HepG2 (cell line): Measurements from ENCODE around the gene SMIM43. TPM values are rescaled to one million over a fixed set of nuclear protein-coding genes. Genes with fewer than 3 reads are reported as not detected.
A peak's percentile ranks its signal among the peaks of the same experiment; 100 is the strongest.

Experiments used
- ARNT ChIP-seq: fragments of 450-650 bp; IDR thresholded peaks from 2 replicates; pipeline ENCODE4 v1.6.1; 2017
- EED ChIP-seq: sonication (generic); formaldehyde crosslinking; IDR thresholded peaks from 2 replicates; pipeline ENCODE4 v1.5.0; 2020; ENCODE audit warnings: mild to moderate bottlenecking, missing genetic modification reagents
- HCFC1 ChIP-seq: fragments of 150-350 bp; IDR thresholded peaks from 2 replicates; pipeline ENCODE4 v1.6.1; 2014; ENCODE audit warnings: low read depth, low read length
- IRF2 ChIP-seq: IDR thresholded peaks from 2 replicates; pipeline ENCODE4 v1.6.1; 2018; ENCODE audit warnings: missing genetic modification reagents, missing compliant biosample characterization
- KAT2B ChIP-seq: fragments of 150-350 bp; IDR thresholded peaks from 2 replicates; pipeline ENCODE4 v1.6.1; 2014; ENCODE audit warnings: low read depth, low read length, borderline replicate concordance
- KMT2A ChIP-seq: sonication (generic); formaldehyde crosslinking; IDR thresholded peaks from 2 replicates; pipeline ENCODE4 v1.4.0; 2020; ENCODE audit warnings: missing genetic modification reagents
- MXI1 ChIP-seq: IDR thresholded peaks from 3 replicates; pipeline ENCODE4 v1.6.1; 2012; ENCODE audit warnings: low read depth, low read length, inconsistent platforms, borderline replicate concordance
- NPAS2 ChIP-seq: sonication (generic); formaldehyde crosslinking; IDR thresholded peaks from 2 replicates; pipeline ENCODE4 v1.8.0; 2022; ENCODE audit warnings: mild to moderate bottlenecking, missing genetic modification reagents, borderline replicate concordance
- POLR2A ChIP-seq, 2 experiments: IDR thresholded peaks; 2 replicates each; pipeline ENCODE4 v1.6.1; 2011; ENCODE audit warnings: low read depth in 2 of 2, low read length in 2 of 2, mild to moderate bottlenecking in 1 of 2, moderate library complexity in 1 of 2; ENCODE audit not compliant: insufficient read depth in 1 of 2
- POLR2G ChIP-seq: fragments of 200-400 bp; formaldehyde crosslinking; IDR thresholded peaks from 2 replicates; pipeline ENCODE4 v1.6.1; 2018; ENCODE audit warnings: mild to moderate bottlenecking, low read depth, low read length, moderate library complexity
- RXRB ChIP-seq: IDR thresholded peaks from 2 replicates; pipeline ENCODE4 v1.6.1; 2016; ENCODE audit warnings: borderline replicate concordance, missing genetic modification reagents, missing compliant biosample characterization
- SYNCRIP ChIP-seq: fragments of 200-400 bp; formaldehyde crosslinking; IDR thresholded peaks from 2 replicates; pipeline ENCODE4 v1.6.1; 2018; ENCODE audit warnings: mild to moderate bottlenecking, low read depth, low read length; ENCODE audit not compliant: insufficient read depth
- TEAD3 ChIP-seq: optimal IDR thresholded peaks from 2 replicates; pipeline ENCODE3; 2016; ENCODE audit warnings: borderline replicate concordance
- ZFX ChIP-seq: sonication (generic); formaldehyde crosslinking; IDR thresholded peaks from 2 replicates; pipeline ENCODE4 v1.4.0; 2020; ENCODE audit warnings: mild to moderate bottlenecking, low read depth, missing genetic modification reagents, moderate library complexity
- ZNF30 ChIP-seq: sonication (generic); formaldehyde crosslinking; IDR thresholded peaks from 2 replicates; pipeline ENCODE4 v1.5.0; 2020; ENCODE audit warnings: mild to moderate bottlenecking, missing genetic modification reagents
- ZNF550 ChIP-seq: sonication (generic); formaldehyde crosslinking; IDR thresholded peaks from 2 replicates; pipeline ENCODE4 v1.4.0; 2020; ENCODE audit warnings: mild to moderate bottlenecking, missing genetic modification reagents, borderline replicate concordance
- ZNF556 ChIP-seq: sonication (generic); formaldehyde crosslinking; IDR thresholded peaks from 2 replicates; pipeline ENCODE4 v1.4.0; 2020; ENCODE audit warnings: mild to moderate bottlenecking, missing genetic modification reagents, borderline replicate concordance
- ZNF883 ChIP-seq: sonication (generic); formaldehyde crosslinking; IDR thresholded peaks from 2 replicates; pipeline ENCODE4 v1.5.1; 2020; ENCODE audit warnings: mild to moderate bottlenecking, missing genetic modification reagents; ENCODE audit errors: not compliant biosample characterization
- ZSCAN12 ChIP-seq: sonication (generic); formaldehyde crosslinking; IDR thresholded peaks from 2 replicates; pipeline ENCODE4 v1.9.0; 2021; ENCODE audit warnings: mild to moderate bottlenecking, missing genetic modification reagents
- polyA plus RNA-seq, 8 experiments: library from polyadenylated mRNA; depleted of rRNA in 3 of 8; stranded (reverse) in 7 of 8; unstranded in 1 of 8; fragments of >200 nt; fragmentation: Illumina TruSeq in 4 of 8; extraction: Trizol in 4 of 8; gene quantifications; 2 replicates each; pipeline versions ENCODE4 v1.2.1 to v1.2.3, GENCODE V29; 2011 to 2016; ENCODE audit warnings: low read depth in 4 of 8, missing spikeins in 1 of 8, mixed read lengths in 1 of 8; ENCODE audit not compliant: insufficient read depth in 1 of 8
- total RNA-seq, 5 experiments: library from RNA; depleted of rRNA; stranded (reverse); fragments of >200 nt; fragmentation: Illumina TruSeq; extraction: Trizol; gene quantifications; 2 replicates each; pipeline ENCODE4 v1.2.3, GENCODE V29; 2016; ENCODE audit warnings: low read depth in 1 of 5
- TF ChIP-seq, protein P1 (sequence below): IDR thresholded peaks from 2 replicates; pipeline ENCODE4 v1.6.1; 2012; ENCODE audit warnings: low read length, improper control_type of control experiment
- TF ChIP-seq, protein P2 (sequence below): sonication (generic); formaldehyde crosslinking; IDR thresholded peaks from 2 replicates; pipeline ENCODE4 v1.9.0; 2021; ENCODE audit warnings: missing genetic modification reagents, mild to moderate bottlenecking, borderline replicate concordance
- TF ChIP-seq, protein P3 (sequence below): sonication (generic); formaldehyde crosslinking; IDR thresholded peaks from 2 replicates; pipeline ENCODE4 v1.4.0; 2020; ENCODE audit warnings: low read depth, mild to moderate bottlenecking, missing genetic modification reagents
- TF ChIP-seq, protein P4 (sequence below): sonication (generic); formaldehyde crosslinking; IDR thresholded peaks from 2 replicates; pipeline ENCODE4 v1.4.0; 2020; ENCODE audit warnings: mild to moderate bottlenecking, missing genetic modification reagents

SMIM43 gene
- total and polyA plus RNA-seq, 2 of the 13 experiments (the other 11 are each of a cell fraction or from before 2014, with no cell fraction given), result not detected

DNA sequence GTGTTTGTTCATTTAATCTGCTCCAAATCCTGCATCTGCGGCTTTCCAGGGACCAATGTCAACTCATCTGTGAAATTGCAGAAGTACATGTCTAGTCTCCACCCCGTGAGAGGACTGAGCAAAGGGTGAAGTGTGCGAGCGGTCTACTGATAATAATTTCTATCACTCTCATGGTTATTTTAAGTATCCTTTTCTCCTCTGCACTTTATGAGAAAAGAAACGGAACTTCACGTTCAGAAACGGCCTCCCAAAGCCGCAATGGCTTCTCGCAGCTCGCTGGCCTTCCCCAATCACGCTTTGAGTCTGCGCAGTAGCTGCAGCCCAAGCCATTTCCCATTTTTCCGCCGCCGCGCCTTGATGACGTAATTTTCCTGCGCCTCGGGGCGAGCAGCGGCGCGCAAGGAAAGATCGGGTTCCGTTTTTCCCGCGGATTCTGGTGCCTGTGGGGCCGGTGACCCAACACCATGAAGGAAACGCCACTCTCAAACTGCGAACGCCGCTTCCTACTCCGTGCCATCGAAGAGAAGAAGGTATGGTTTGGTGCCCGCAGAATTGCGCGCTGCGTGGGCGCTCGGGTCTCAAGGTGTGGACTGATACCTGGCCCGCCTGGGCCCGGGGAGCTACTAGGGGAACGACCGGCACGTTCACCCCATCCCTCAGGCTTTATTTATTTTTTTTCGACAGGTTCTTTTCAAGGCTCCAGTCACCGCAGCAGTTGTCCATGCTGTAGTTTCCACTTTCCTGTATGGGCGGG, 36.2 kb upstream of the SMIM43 start, which contains the start of gene EXOSC9 (continued):
- TF ChIP-seq POLR2G (peak; percentile 99), ZNF883 (CRISPR knock-in tag) (peak; percentile 83), NPAS2 (CRISPR knock-in tag) (no peak), ZNF30 (no peak), MXI1 (peak; percentile 90; the same call in 2 of the 3 replicates), POLR2A (IDR thresholded peaks at IDR 0.05; ENCODE audit: insufficient read depth in 1 of 2, low read depth in 2 of 2, low read length in 2 of 2) (peak; percentile 88 to 92), RXRB (CRISPR knock-in tag) (peak; percentile 60), ZSCAN12 (CRISPR knock-in tag) (no peak), ARNT (no peak), ZNF550 (CRISPR knock-in tag) (no peak), KMT2A (CRISPR knock-in tag) (peak; percentile 99), SYNCRIP (no peak), ZNF556 (CRISPR knock-in tag) (peak; percentile 50; the same call in 1 of the 2 replicates), IRF2 (CRISPR knock-in tag) (peak; percentile 84), TEAD3 (CRISPR knock-in tag) (peak; percentile 73), ZFX (CRISPR knock-in tag) (peak; percentile 93), EED (peak; percentile 19; the same call in 1 of the 2 replicates), HCFC1 (peak; percentile 72), KAT2B (no peak)
- TF ChIP-seq, protein P1, sequence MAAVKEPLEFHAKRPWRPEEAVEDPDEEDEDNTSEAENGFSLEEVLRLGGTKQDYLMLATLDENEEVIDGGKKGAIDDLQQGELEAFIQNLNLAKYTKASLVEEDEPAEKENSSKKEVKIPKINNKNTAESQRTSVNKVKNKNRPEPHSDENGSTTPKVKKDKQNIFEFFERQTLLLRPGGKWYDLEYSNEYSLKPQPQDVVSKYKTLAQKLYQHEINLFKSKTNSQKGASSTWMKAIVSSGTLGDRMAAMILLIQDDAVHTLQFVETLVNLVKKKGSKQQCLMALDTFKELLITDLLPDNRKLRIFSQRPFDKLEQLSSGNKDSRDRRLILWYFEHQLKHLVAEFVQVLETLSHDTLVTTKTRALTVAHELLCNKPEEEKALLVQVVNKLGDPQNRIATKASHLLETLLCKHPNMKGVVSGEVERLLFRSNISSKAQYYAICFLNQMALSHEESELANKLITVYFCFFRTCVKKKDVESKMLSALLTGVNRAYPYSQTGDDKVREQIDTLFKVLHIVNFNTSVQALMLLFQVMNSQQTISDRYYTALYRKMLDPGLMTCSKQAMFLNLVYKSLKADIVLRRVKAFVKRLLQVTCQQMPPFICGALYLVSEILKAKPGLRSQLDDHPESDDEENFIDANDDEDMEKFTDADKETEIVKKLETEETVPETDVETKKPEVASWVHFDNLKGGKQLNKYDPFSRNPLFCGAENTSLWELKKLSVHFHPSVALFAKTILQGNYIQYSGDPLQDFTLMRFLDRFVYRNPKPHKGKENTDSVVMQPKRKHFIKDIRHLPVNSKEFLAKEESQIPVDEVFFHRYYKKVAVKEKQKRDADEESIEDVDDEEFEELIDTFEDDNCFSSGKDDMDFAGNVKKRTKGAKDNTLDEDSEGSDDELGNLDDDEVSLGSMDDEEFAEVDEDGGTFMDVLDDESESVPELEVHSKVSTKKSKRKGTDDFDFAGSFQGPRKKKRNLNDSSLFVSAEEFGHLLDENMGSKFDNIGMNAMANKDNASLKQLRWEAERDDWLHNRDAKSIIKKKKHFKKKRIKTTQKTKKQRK, result no peak
- TF ChIP-seq, protein P2, sequence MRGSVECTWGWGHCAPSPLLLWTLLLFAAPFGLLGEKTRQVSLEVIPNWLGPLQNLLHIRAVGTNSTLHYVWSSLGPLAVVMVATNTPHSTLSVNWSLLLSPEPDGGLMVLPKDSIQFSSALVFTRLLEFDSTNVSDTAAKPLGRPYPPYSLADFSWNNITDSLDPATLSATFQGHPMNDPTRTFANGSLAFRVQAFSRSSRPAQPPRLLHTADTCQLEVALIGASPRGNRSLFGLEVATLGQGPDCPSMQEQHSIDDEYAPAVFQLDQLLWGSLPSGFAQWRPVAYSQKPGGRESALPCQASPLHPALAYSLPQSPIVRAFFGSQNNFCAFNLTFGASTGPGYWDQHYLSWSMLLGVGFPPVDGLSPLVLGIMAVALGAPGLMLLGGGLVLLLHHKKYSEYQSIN, result no peak
- TF ChIP-seq, protein P3, sequence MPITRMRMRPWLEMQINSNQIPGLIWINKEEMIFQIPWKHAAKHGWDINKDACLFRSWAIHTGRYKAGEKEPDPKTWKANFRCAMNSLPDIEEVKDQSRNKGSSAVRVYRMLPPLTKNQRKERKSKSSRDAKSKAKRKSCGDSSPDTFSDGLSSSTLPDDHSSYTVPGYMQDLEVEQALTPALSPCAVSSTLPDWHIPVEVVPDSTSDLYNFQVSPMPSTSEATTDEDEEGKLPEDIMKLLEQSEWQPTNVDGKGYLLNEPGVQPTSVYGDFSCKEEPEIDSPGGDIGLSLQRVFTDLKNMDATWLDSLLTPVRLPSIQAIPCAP, result 0 out of 2 replicates have a peak, but pooled peaks have one; percentile 29
- TF ChIP-seq, protein P4, sequence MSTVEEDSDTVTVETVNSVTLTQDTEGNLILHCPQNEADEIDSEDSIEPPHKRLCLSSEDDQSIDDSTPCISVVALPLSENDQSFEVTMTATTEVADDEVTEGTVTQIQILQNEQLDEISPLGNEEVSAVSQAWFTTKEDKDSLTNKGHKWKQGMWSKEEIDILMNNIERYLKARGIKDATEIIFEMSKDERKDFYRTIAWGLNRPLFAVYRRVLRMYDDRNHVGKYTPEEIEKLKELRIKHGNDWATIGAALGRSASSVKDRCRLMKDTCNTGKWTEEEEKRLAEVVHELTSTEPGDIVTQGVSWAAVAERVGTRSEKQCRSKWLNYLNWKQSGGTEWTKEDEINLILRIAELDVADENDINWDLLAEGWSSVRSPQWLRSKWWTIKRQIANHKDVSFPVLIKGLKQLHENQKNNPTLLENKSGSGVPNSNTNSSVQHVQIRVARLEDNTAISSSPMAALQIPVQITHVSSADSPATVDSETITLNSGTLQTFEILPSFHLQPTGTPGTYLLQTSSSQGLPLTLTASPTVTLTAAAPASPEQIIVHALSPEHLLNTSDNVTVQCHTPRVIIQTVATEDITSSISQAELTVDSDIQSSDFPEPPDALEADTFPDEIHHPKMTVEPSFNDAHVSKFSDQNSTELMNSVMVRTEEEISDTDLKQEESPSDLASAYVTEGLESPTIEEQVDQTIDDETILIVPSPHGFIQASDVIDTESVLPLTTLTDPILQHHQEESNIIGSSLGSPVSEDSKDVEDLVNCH (CRISPR knock-in tag), result no peak
